Smooth muscle cell (in vitro differentiated cells): Measurements from ENCODE around the gene SYT12. TPM values are rescaled to one million over a fixed set of nuclear protein-coding genes. Genes with fewer than 3 reads are reported as not detected.
A peak's percentile ranks its signal among the peaks of the same experiment; 100 is the strongest.

Source experiments
- DNase-seq: peaks from one replicate; lab custom pipeline; 2025; ENCODE audit not compliant: unreplicated experiment; lab: John Stamatoyannopoulos, UW
- H2AFZ ChIP-seq: fragments of 200-600 bp; sonication (generic); 2 replicates; pipeline ENCODE4 v1.6.0; 2016; ENCODE audit warnings: antibody characterized with exemption, low read depth, mild to moderate bottlenecking
- H3F3A ChIP-seq: fragments of 200-600 bp; sonication (generic); 2 replicates; pipeline ENCODE4 v1.6.0; 2017; ENCODE audit warnings: antibody characterized with exemption, low read depth
- H3K27ac ChIP-seq: fragments of 200-600 bp; sonication (generic); 2 replicates; pipeline ENCODE4 v1.5.1; 2016; ENCODE audit warnings: low read depth, mild to moderate bottlenecking
- H3K27me3 ChIP-seq: fragments of 200-600 bp; sonication (generic); 2 replicates; pipeline ENCODE4 v1.6.1; 2016; ENCODE audit warnings: low read depth, mild to moderate bottlenecking
- H3K36me3 ChIP-seq: fragments of 200-600 bp; sonication (generic); 2 replicates; pipeline ENCODE4 v1.5.1; 2016; ENCODE audit warnings: low read depth
- H3K4me1 ChIP-seq: fragments of 200-600 bp; sonication (generic); 2 replicates; pipeline ENCODE4 v1.5.1; 2016; ENCODE audit warnings: low read depth
- H3K4me2 ChIP-seq: fragments of 200-600 bp; sonication (generic); 2 replicates; pipeline ENCODE4 v1.6.0; 2016; ENCODE audit warnings: mild to moderate bottlenecking
- H3K4me3 ChIP-seq: fragments of 200-600 bp; sonication (generic); 2 replicates; pipeline ENCODE4 v1.5.1; 2016; ENCODE audit warnings: mild to moderate bottlenecking
- H3K79me2 ChIP-seq: fragments of 200-600 bp; sonication (generic); 2 replicates; pipeline ENCODE4 v1.6.0; 2016; ENCODE audit warnings: low read depth, mild to moderate bottlenecking
- H3K9ac ChIP-seq: fragments of 200-600 bp; sonication (generic); 2 replicates; pipeline ENCODE4 v1.6.0; 2016; ENCODE audit warnings: low read depth
- H3K9me3 ChIP-seq: fragments of 200-600 bp; sonication (generic); replicated peaks from 2 replicates; pipeline ENCODE4 v1.5.1; 2016; ENCODE audit warnings: low read depth
- H4K20me1 ChIP-seq: fragments of 200-600 bp; sonication (generic); 2 replicates; pipeline ENCODE4 v1.6.0; 2016; ENCODE audit warnings: low read depth
- WGBS: methylation state at CpG from one replicate; pipeline ENCODE4 v1.1.7; 2016; ENCODE audit warnings: low lambda C conversion rate; 5-methylcytosine and 5-hydroxymethylcytosine counted together
- polyA plus RNA-seq: library from polyadenylated mRNA; unstranded; fragments of >200 nt; fragmentation: Nextera tagmentation; extraction: Ambion mirVana; gene quantifications from 2 replicates; pipeline ENCODE4 v1.2.1, GENCODE V29; 2016
- total RNA-seq: library from RNA; depleted of rRNA; stranded (reverse); fragments of >200 nt; gene quantifications from 2 replicates; pipeline ENCODE4 v1.2.3, GENCODE V29; 2014
- TF ChIP-seq, protein P1 (sequence below): fragments of 200-600 bp; sonication (generic); IDR thresholded peaks from 2 replicates; pipeline ENCODE4 v1.5.1; 2017; ENCODE audit warnings: borderline replicate concordance, mild to moderate bottlenecking, antibody characterized with exemption; ENCODE audit not compliant: insufficient read depth, poor library complexity, severe bottlenecking

The SYT12 gene
- total and polyA plus RNA-seq, 2 experiments from 2014 or later: 2.1 to 3.4 TPM

- H3K9me3 ChIP-seq: no peaks in the 10 kb centered on the region
- no peaks in the 10 kb centered on the region for H3K36me3 ChIP-seq
- WGBS: 53% methylated on average over 10 of the region's 10 CpGs
- peaks cover 14% of the 10 kb centered on the region for H3F3A ChIP-seq
- H2AFZ ChIP-seq: peak overlapping the region; percentile 68
- no peak for DNase-seq
- no peaks in the 10 kb centered on the region for H3K79me2 ChIP-seq
- H3K9ac ChIP-seq: peak overlapping the region; percentile 84
- TF ChIP-seq, protein P1, sequence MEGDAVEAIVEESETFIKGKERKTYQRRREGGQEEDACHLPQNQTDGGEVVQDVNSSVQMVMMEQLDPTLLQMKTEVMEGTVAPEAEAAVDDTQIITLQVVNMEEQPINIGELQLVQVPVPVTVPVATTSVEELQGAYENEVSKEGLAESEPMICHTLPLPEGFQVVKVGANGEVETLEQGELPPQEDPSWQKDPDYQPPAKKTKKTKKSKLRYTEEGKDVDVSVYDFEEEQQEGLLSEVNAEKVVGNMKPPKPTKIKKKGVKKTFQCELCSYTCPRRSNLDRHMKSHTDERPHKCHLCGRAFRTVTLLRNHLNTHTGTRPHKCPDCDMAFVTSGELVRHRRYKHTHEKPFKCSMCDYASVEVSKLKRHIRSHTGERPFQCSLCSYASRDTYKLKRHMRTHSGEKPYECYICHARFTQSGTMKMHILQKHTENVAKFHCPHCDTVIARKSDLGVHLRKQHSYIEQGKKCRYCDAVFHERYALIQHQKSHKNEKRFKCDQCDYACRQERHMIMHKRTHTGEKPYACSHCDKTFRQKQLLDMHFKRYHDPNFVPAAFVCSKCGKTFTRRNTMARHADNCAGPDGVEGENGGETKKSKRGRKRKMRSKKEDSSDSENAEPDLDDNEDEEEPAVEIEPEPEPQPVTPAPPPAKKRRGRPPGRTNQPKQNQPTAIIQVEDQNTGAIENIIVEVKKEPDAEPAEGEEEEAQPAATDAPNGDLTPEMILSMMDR: no peak
- peak overlapping the region; percentile 94 for H3K4me2 ChIP-seq
- H3K27me3 ChIP-seq: no peaks in the 10 kb centered on the region
- H4K20me1 ChIP-seq: no peaks in the 10 kb centered on the region
- peak overlapping the region; percentile 63 for H3K4me3 ChIP-seq
- peak overlapping the region; percentile 100 for H3K27ac ChIP-seq
- peaks cover 18% of the 10 kb centered on the region for H3K4me1 ChIP-seq
Measured at GRCh38 chr11:67057205-67057672, 34.3 kb downstream of the SYT12 start.

GRCh38 chr11:67058506-67058905 is 35.6 kb downstream of the SYT12 start:
- WGBS: 84% methylated on average over 8 of the region's 8 CpGs
- DNase-seq: no peak

DNA sequence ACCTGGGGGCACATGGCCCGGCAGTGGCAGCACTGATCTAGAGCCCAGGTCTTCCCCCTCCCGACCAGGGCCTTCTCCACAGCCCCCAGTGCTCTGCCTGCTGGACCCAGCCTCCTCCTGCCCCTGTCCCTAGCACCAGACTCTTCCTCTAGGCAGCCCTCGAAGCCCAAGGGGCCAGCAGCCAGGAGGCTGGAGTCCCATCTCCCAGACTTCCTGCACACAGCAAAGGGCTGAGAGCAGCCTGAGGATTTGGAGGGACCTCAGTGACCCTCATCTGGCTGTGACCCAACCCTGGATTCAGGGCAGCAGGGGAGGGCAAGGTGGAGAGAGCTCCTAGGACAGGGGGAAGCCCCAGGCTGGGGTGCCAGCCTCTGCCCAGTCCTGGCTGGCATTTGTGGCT is 36.7 kb downstream of the SYT12 start:
- TF ChIP-seq, protein P1: no peak
- Histone ChIP-seq H3K36me3 (no peaks in the 10 kb centered on the region), H4K20me1 (peaks cover 4% of the 10 kb centered on the region), H3K79me2 (no peaks in the 10 kb centered on the region), H3K4me3 (no peak overlapping the region), H3K27ac (peak overlapping the region; percentile 7), H3K4me2 (no peak overlapping the region), H3K9me3 (no peaks in the 10 kb centered on the region), H3K27me3 (no peaks in the 10 kb centered on the region), H2AFZ (no peak overlapping the region), H3K4me1 (peaks cover 13% of the 10 kb centered on the region), H3K9ac (no peak overlapping the region), H3F3A (peaks cover 8% of the 10 kb centered on the region)
- DNase-seq: no peak
- 100% methylated on average over 3 of the region's 3 CpGs for WGBS

More at GRCh38 chr11:67058506-67058905, 35.6 kb downstream of the SYT12 start:
- H4K20me1 ChIP-seq: peaks cover 4% of the 10 kb centered on the region
- H2AFZ ChIP-seq: no peak overlapping the region
- no peaks in the 10 kb centered on the region for H3K36me3 ChIP-seq
- no peaks in the 10 kb centered on the region for H3K9me3 ChIP-seq
- H3K4me1 ChIP-seq: peaks cover 18% of the 10 kb centered on the region
- no peak overlapping the region for H3K27ac ChIP-seq
- no peak overlapping the region for H3K4me3 ChIP-seq
- no peaks in the 10 kb centered on the region for H3K27me3 ChIP-seq
- TF ChIP-seq, protein P1: no peak
- no peak overlapping the region for H3K4me2 ChIP-seq
- no peak overlapping the region for H3K9ac ChIP-seq
- peaks cover 14% of the 10 kb centered on the region for H3F3A ChIP-seq
- H3K79me2 ChIP-seq: no peaks in the 10 kb centered on the region

DNA sequence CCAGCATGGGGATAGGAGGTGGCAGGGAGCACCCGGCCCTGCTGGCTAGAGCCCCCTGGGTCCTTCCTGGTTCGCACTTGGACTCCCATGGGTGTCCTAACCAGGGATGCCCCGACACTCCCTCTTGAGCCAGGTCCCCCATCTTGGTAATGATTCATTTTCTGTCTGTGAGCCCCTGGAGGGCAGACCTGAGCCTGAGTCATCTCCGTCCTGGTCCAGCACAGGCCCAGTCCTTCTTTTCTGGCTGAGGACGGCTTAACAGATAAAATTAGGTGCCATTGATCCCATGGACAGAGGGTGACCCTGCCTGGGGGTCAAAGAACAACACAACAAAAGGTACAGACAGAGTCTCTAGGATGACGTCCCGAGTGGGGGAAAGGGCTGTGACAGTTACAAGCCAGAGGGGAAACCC is 37.2 kb downstream of the SYT12 start:
- no peaks in the 10 kb centered on the region for H3K27me3 ChIP-seq
- H2AFZ ChIP-seq: no peak overlapping the region
- H3K9me3 ChIP-seq: no peaks in the 10 kb centered on the region
- 74% methylated on average over 7 of the region's 7 CpGs for WGBS
- H3K9ac ChIP-seq: no peak overlapping the region
- TF ChIP-seq, protein P1: no peak
- no peaks in the 10 kb centered on the region for H3K36me3 ChIP-seq
- H3K27ac ChIP-seq: peak overlapping the region; percentile 5
- H3F3A ChIP-seq: peaks cover 7% of the 10 kb centered on the region
- peaks cover 4% of the 10 kb centered on the region for H4K20me1 ChIP-seq
- DNase-seq: no peak
- peaks cover 12% of the 10 kb centered on the region for H3K4me1 ChIP-seq
- no peak overlapping the region for H3K4me3 ChIP-seq
- H3K4me2 ChIP-seq: no peak overlapping the region
- H3K79me2 ChIP-seq: no peaks in the 10 kb centered on the region
